CD4-positive, alpha-beta memory T cell (primary cell): ENCODE results near the gene EPHB2. TPM values are rescaled to one million over a fixed set of nuclear protein-coding genes. Genes with fewer than 3 reads are reported as not detected.
A peak's percentile ranks its signal among the peaks of the same experiment; 100 is the strongest.

Experiments
- CTCF ChIA-PET: fragments of 350-600 bp; sonication (Branson Sonifier 250); formaldehyde crosslinking; loops from one replicate; lab custom pipeline; 2021; ENCODE audit warnings: inconsistent platforms; ENCODE audit not compliant: partially characterized antibody; lab: Charles Lee
- POLR2A ChIA-PET: fragments of 350-600 bp; sonication (Branson Sonifier 250); formaldehyde crosslinking; loops from one replicate; lab custom pipeline; 2021; ENCODE audit not compliant: partially characterized antibody; lab: Charles Lee
- DNase-seq, 5 donors: peaks; one replicate each; pipeline versions ENCODE4 v3.0.0 to v3.0.0-alpha.2; 2020 to 2022; ENCODE audit warnings: mixed read lengths in 1 of 5
- H3K27ac ChIP-seq: one replicate; pipeline ENCODE4 v1.7.0; 2013; ENCODE audit warnings: low read depth, low read length
- H3K27me3 ChIP-seq: 2 replicates; pipeline ENCODE4 v1.7.0; 2013; ENCODE audit warnings: mild to moderate bottlenecking, low read length, moderate library complexity; ENCODE audit not compliant: insufficient read depth
- H3K36me3 ChIP-seq: 2 replicates; pipeline ENCODE4 v1.7.0; 2013; ENCODE audit warnings: mild to moderate bottlenecking, low read length, moderate library complexity; ENCODE audit not compliant: insufficient read depth
- H3K4me1 ChIP-seq: 2 replicates; pipeline ENCODE4 v1.7.0; 2013; ENCODE audit warnings: mild to moderate bottlenecking, low read length, moderate library complexity; ENCODE audit not compliant: insufficient read depth
- H3K4me3 ChIP-seq, 2 donors: one replicate each; pipeline ENCODE4 v1.7.0; 2013; ENCODE audit warnings: low read length in 2 of 2, mild to moderate bottlenecking in 1 of 2
- H3K9me3 ChIP-seq, 2 donors: one replicate each; pipeline ENCODE4 v1.7.0; 2013; ENCODE audit warnings: low read length in 2 of 2, control low read depth in 1 of 2; ENCODE audit not compliant: control insufficient read depth in 1 of 2
- H3K27ac Mint-ChIP-seq, 7 donors: one replicate each; pipeline ENCODE4 v1.8.0; 2020 to 2021; ENCODE audit warnings: mixed read lengths in 7 of 7, mild to moderate bottlenecking in 6 of 7, inconsistent platforms in 3 of 7, moderate library complexity in 3 of 7
- H3K27me3 Mint-ChIP-seq, 2 donors: one replicate each; pipeline ENCODE4 v1.8.0; 2020 to 2021; ENCODE audit warnings: mixed read lengths in 2 of 2
- H3K36me3 Mint-ChIP-seq, 2 donors: one replicate each; pipeline ENCODE4 v1.8.0; 2020 to 2021; ENCODE audit warnings: mixed read lengths in 2 of 2, inconsistent platforms in 1 of 2, mild to moderate bottlenecking in 1 of 2
- H3K4me1 Mint-ChIP-seq, 4 donors: one replicate each; pipeline ENCODE4 v1.8.0; 2020 to 2021; ENCODE audit warnings: mixed read lengths in 4 of 4, mild to moderate bottlenecking in 1 of 4
- H3K4me3 Mint-ChIP-seq, 8 donors: one replicate each; pipeline ENCODE4 v1.8.0; 2020 to 2021; ENCODE audit warnings: mixed read lengths in 8 of 8, mild to moderate bottlenecking in 7 of 8, moderate library complexity in 6 of 8, inconsistent platforms in 3 of 8
- H3K9me3 Mint-ChIP-seq, 8 donors: one replicate each; pipeline ENCODE4 v1.8.0; 2020 to 2021; ENCODE audit warnings: mixed read lengths in 8 of 8, mild to moderate bottlenecking in 5 of 8, inconsistent platforms in 3 of 8, moderate library complexity in 1 of 8
- intact Hi-C: fragments of 100-400 bp; cut with micrococcal nuclease; formaldehyde crosslinking; loops from one replicate; pipeline ENCODE4 v1.15.1; 2023
- polyA plus RNA-seq, 2 donors: library from polyadenylated mRNA; unstranded; fragments of 300-500 nt; fragmentation: Illumina TruSeq; gene quantifications; one replicate each; pipeline ENCODE4 v1.2.3, GENCODE V29; 2021
- total RNA-seq, 2 experiments: library from RNA; stranded (reverse); gene quantifications; one replicate each; pipeline ENCODE4 v1.2.3, GENCODE V29; 2021

The EPHB2 gene
- total and polyA plus RNA-seq, 4 experiments from 2014 or later = 0.35 to 0.36 TPM; not detected in 2

- Mint-ChIP-seq H3K4me1 (no peaks in the 10 kb centered on the region), H3K9me3 (no peaks in the 10 kb centered on the region)
- CTCF ChIA-PET = no interaction called here
These were observed 78.8 kb downstream of the EPHB2 start for GRCh38 chr1:22789356-22789994.

DNA sequence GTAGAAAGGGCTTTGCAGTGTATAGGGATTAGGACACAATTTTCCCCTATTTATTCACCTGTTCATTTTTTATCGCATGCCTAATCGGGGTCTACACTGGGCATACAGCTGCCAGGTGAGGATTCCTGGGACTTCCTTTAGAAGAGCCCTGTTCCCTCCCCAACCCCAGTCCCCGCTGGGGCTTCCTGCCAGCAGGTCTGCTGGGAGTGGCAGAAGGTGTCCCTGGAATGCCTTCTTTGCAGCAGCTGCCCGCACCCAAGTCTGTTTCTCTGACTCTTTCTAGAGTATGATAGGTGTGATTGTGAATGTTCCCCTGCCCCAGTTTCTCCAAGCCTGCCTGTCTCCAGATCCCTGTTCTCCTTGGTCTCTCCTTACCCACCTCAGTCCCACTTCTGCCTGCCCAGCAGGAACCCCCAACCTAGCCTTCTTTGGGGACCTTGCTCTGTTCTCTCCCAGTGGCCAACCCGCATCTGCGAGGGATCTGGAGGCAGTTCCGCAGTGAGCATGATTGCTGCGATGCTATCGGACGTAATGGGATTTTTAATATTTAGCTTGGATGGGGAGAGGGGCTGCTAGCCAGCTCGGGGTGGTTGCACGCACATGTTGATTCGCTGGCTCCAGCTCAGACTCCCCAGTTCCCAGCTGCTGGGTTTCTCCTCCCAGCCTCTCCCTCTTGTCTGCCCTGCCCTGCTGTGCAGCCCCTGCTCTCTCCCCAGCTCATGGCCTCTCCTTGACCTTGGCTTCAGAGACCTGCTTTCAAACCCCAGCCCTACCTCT, 79.8 kb downstream of the EPHB2 start:
- ChIA-PET POLR2A (no interaction called here), CTCF (no interaction called here)
- H3K4me3 ChIP-seq = no peak overlapping the region
- H3K27ac ChIP-seq = no peak overlapping the region
- no peaks in the 10 kb centered on the region for H3K36me3 ChIP-seq
- no peak for DNase-seq
- no peaks in the 10 kb centered on the region for H3K9me3 ChIP-seq
- Mint-ChIP-seq H3K4me1 (no peaks in the 10 kb centered on the region), H3K27ac (no peak overlapping the region), H3K36me3 (no peaks in the 10 kb centered on the region), H3K4me3 (no peak overlapping the region), H3K27me3 (peaks cover 1% of the 10 kb centered on the region in 2 donors), H3K9me3 (no peaks in the 10 kb centered on the region)
- no peaks in the 10 kb centered on the region for H3K4me1 ChIP-seq
- H3K27me3 ChIP-seq = no peaks in the 10 kb centered on the region
- intact Hi-C loops = no loop called here

More at GRCh38 chr1:22789356-22789994, 78.8 kb downstream of the EPHB2 start:
- Histone ChIP-seq H3K27ac (no peak overlapping the region), H3K36me3 (no peaks in the 10 kb centered on the region), H3K27me3 (no peaks in the 10 kb centered on the region), H3K4me1 (no peaks in the 10 kb centered on the region), H3K9me3 (no peaks in the 10 kb centered on the region), H3K4me3 (no peak overlapping the region)
- Mint-ChIP-seq H3K36me3 (no peaks in the 10 kb centered on the region), H3K27me3 (peaks cover 1 to 2% of the 10 kb centered on the region in 2 donors), H3K4me3 (no peak overlapping the region), H3K27ac (no peak overlapping the region)
- intact Hi-C loops = no loop called here
- POLR2A ChIA-PET = no interaction called here
- DNase-seq = no peak

DNA sequence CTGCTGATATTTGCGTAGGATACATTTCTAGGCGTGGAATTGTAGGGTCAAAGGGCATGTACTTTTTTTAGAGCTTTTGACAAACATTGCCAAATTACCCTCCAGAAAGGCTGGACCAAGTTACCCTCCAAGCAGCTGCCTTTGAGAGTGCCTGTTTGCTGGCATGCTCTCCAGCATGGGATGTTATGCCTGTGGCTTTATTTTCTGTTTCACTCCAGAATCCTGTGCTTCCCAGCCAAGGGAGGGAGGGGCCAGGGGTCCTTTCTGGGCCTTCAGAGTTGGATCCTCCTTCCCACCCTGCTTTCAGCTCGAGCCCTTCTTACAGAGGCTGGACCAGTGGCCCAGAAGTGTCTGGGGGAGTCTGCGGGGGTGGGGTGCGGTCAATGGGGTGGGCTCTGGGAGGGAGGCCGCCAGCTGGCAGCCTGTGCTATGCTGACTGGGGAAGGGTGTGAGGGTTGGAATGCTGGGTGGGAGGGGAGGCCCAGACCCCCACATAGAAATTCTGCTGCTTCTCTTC, 81.2 kb downstream of the EPHB2 start:
- Histone ChIP-seq H3K9me3 (no peaks in the 10 kb centered on the region), H3K36me3 (no peaks in the 10 kb centered on the region), H3K27me3 (no peaks in the 10 kb centered on the region), H3K4me3 (no peak overlapping the region), H3K4me1 (no peaks in the 10 kb centered on the region), H3K27ac (no peak overlapping the region)
- intact Hi-C loops = no loop called here
- H3K27me3 Mint-ChIP-seq = peaks cover 0 to 1% of the 10 kb centered on the region in 2 donors
- H3K36me3 Mint-ChIP-seq = no peaks in the 10 kb centered on the region
- no peak for DNase-seq
- peak overlapping the region in 1 of 7 donors; percentile 17 for H3K27ac Mint-ChIP-seq
- H3K4me3 Mint-ChIP-seq = no peak overlapping the region
- H3K9me3 Mint-ChIP-seq = no peaks in the 10 kb centered on the region
- CTCF ChIA-PET = no interaction called here
- POLR2A ChIA-PET = no interaction called here
- no peaks in the 10 kb centered on the region for H3K4me1 Mint-ChIP-seq

DNA sequence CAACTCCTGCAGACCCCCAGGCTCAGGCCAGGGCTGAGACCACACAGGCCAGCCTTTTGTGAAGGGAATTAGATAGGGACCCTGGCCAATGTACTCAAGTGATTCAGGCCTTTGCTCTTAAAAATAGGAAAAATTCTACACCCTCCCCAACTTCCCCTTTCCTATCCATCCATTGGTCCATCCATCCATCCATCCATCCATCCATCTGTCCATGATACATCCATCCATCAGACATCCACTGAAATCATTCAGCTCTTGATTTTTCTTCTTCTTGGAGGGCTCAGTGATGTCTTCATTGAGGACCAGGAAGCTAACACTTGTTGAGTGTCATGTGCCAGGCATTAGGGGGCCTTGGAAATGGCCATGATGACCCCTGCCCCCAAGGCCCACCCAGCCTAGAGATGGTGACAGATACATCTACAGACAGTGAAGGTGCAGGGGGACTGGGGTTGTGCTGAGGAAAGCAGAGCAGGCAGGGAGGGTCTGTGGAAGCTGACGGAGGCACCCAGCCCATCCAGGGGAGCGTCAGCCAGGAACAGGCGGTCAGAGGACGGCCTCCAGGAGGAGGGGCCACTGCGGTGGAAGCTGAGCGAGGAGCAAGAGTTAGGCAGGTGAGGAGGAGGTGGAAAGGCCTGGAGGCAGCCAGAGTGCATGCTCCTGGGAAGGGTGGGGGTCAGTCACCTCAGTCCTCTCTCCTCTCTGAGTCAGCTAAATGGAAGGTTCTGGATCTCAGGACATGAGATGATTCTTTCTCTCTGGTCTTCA, 81.9 kb downstream of the EPHB2 start:
- no peak overlapping the region for H3K27ac ChIP-seq
- H3K36me3 ChIP-seq = no peaks in the 10 kb centered on the region
- H3K9me3 ChIP-seq = no peaks in the 10 kb centered on the region
- intact Hi-C loops = no loop called here
- Mint-ChIP-seq H3K4me3 (no peak overlapping the region), H3K27ac (peak overlapping the region in 1 of 7 donors; percentile 17), H3K27me3 (peaks cover 0 to 3% of the 10 kb centered on the region in 2 donors), H3K4me1 (no peaks in the 10 kb centered on the region), H3K36me3 (no peaks in the 10 kb centered on the region), H3K9me3 (no peaks in the 10 kb centered on the region)
- no peak overlapping the region for H3K4me3 ChIP-seq
- no peak for DNase-seq
- CTCF ChIA-PET = no interaction called here
- POLR2A ChIA-PET = no interaction called here
- no peaks in the 10 kb centered on the region for H3K27me3 ChIP-seq
- no peaks in the 10 kb centered on the region for H3K4me1 ChIP-seq

DNA sequence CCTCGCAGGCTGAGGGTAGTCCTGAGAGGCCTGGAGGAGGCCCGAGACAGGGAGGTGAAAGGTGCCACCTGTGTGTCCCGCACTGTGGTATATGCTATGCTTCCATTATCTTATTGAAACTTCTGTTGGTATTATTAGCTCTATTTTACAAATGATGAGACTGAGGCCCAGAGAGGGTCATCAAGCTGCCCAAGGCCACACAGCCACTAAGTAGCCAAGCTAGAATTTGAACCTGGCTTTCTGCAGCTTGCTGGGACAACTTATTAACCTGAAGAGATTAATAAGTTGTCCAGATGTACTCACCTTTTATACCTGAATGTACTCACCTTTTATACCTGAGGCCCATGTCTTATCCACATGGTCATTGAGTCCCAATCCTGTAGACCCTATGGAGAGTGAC, 83.0 kb downstream of the EPHB2 start:
- CTCF ChIA-PET = no interaction called here

DNA sequence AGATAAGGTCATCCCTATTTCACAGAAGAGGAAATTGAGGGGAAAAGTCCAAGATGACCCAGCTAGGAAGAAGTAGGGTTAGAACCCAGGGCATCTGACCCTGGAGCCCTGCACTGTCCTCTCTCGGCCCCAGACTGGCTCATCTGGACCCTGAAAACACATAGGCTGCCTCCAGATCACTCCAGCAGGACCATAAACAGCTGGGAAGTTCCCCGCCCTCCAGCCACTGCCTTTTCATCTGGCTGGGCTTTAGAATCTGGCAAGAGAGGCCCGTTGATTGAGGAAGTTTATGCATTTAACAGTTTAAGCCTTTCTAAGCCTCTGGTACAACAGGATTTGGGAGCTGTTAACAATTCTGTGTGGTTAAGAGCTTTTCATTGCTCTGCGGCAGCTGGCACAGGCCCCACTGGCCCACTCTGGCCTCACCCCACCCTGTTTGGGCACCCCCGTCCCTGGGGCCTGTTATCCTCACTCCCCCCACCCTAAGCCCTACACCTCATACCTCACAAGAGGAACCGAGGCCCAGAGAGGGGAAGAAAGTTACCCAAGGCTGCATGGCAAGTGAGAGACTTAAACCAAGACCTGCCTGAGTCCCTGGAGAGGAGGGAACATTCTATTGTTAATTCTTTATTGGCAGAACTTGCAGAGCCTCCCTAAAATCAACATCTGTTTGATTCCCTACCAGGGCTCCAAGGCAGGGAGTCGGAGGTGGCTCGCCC, 84.2 kb downstream of the EPHB2 start:
- Histone ChIP-seq H3K27ac (no peak overlapping the region), H3K4me1 (no peaks in the 10 kb centered on the region), H3K4me3 (no peak overlapping the region), H3K36me3 (no peaks in the 10 kb centered on the region), H3K9me3 (no peaks in the 10 kb centered on the region), H3K27me3 (no peaks in the 10 kb centered on the region)
- no peak for DNase-seq
- H3K36me3 Mint-ChIP-seq = no peaks in the 10 kb centered on the region
- peaks cover 0 to 5% of the 10 kb centered on the region in 2 donors for H3K27me3 Mint-ChIP-seq
- no peaks in the 10 kb centered on the region for H3K9me3 Mint-ChIP-seq
- no peak overlapping the region for H3K4me3 Mint-ChIP-seq
- H3K27ac Mint-ChIP-seq = no peak overlapping the region
- ChIA-PET CTCF (no interaction called here), POLR2A (no interaction called here)
- intact Hi-C loops = no loop called here
- H3K4me1 Mint-ChIP-seq = no peaks in the 10 kb centered on the region

More for the DNA sequence above, 83.0 kb downstream of the EPHB2 start:
- Mint-ChIP-seq H3K27me3 (peaks cover 0 to 4% of the 10 kb centered on the region in 2 donors), H3K36me3 (no peaks in the 10 kb centered on the region), H3K4me1 (no peaks in the 10 kb centered on the region), H3K27ac (no peak overlapping the region), H3K4me3 (no peak overlapping the region), H3K9me3 (no peaks in the 10 kb centered on the region)
- DNase-seq = no peak
- Histone ChIP-seq H3K27ac (no peak overlapping the region), H3K36me3 (no peaks in the 10 kb centered on the region), H3K4me1 (no peaks in the 10 kb centered on the region), H3K27me3 (no peaks in the 10 kb centered on the region), H3K4me3 (no peak overlapping the region), H3K9me3 (no peaks in the 10 kb centered on the region)
- POLR2A ChIA-PET = no interaction called here
- intact Hi-C loops = no loop called here

DNA sequence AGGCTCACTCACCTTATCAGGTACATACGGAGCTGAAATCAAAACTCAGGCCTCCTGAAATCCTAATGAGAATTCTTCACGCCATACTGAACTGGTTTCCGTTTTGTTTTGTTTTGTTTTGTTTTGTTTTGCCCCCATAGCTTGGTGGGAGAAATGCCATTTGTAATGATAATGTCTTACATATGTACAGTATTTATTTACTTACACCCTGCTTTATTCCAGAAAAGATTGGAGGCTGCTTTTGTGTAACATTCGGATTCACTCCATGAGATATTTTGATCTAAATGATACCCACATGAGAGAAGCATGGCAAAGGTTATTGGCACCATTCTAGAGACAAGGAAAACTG, 84.7 kb downstream of the EPHB2 start:
- ChIA-PET POLR2A (no interaction called here), CTCF (no interaction called here)
- no peak overlapping the region for H3K27ac ChIP-seq
- Mint-ChIP-seq H3K36me3 (no peaks in the 10 kb centered on the region), H3K27me3 (peaks cover 0 to 5% of the 10 kb centered on the region in 2 donors), H3K4me3 (no peak overlapping the region), H3K4me1 (no peaks in the 10 kb centered on the region), H3K9me3 (no peaks in the 10 kb centered on the region), H3K27ac (no peak overlapping the region)
- no peak overlapping the region for H3K4me3 ChIP-seq
- no peak for DNase-seq
- H3K36me3 ChIP-seq = no peaks in the 10 kb centered on the region
- no peaks in the 10 kb centered on the region for H3K4me1 ChIP-seq
- intact Hi-C loops = no loop called here
- no peaks in the 10 kb centered on the region for H3K27me3 ChIP-seq
- no peaks in the 10 kb centered on the region for H3K9me3 ChIP-seq
